AG09319 (cell line): ENCODE results near the gene PDZK1IP1.
A peak's percentile ranks its signal among the peaks of the same experiment; 100 is the strongest.
"Not testable (repeated sequence)": the region's sequence is repeated elsewhere in the genome, so short reads cannot be mapped to it uniquely, and the experiment has no call there.

Source experiments
- DNase-seq: peaks from one replicate; pipeline ENCODE4 v3.0.0-alpha.2; 2010; ENCODE audit warnings: low read depth; ENCODE audit errors: extremely low read depth
- TF ChIP-seq, protein P1 (sequence below): IDR thresholded peaks from 2 replicates; pipeline ENCODE4 v1.5.1; 2011; ENCODE audit warnings: low read depth, mild to moderate bottlenecking, inconsistent platforms, low read length, moderate library complexity

Gene PDZK1IP1

DNA sequence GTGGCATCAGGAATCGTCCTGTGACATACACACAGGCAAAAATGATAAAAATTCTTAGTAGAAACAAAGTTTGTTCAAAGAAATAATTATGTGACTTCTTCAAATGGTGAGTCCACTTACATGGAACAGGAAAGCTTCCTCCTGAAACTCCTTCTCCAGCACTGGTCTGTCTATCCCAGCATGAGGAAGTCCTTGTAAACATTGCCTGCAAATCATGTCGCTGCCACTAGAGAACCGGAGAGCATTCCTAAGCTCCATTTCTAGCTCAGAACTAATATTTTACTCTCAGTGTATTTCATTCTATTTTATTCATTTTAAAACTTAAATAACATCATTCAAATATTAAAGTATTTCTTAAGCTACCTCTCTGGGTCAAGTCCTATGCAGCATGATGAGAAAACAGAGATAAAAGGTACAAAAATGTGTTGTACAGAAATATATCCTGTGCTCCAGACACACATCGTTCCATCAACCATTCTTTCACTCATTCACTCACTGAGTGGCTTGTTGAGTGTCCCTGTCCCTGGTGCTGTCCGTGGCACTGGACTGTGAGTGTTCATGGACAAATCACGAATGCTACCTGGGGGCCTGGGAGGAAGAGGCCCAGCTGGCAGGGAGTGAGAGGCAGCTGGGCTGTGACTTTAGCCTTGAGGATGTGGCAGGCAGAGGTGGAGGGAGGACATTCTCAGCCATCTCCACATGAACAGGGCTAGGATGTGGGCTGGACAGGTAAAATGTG lies 42.6 kb downstream of the PDZK1IP1 start:
- TF ChIP-seq, protein P1, sequence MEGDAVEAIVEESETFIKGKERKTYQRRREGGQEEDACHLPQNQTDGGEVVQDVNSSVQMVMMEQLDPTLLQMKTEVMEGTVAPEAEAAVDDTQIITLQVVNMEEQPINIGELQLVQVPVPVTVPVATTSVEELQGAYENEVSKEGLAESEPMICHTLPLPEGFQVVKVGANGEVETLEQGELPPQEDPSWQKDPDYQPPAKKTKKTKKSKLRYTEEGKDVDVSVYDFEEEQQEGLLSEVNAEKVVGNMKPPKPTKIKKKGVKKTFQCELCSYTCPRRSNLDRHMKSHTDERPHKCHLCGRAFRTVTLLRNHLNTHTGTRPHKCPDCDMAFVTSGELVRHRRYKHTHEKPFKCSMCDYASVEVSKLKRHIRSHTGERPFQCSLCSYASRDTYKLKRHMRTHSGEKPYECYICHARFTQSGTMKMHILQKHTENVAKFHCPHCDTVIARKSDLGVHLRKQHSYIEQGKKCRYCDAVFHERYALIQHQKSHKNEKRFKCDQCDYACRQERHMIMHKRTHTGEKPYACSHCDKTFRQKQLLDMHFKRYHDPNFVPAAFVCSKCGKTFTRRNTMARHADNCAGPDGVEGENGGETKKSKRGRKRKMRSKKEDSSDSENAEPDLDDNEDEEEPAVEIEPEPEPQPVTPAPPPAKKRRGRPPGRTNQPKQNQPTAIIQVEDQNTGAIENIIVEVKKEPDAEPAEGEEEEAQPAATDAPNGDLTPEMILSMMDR, result no peak
- no peak for DNase-seq

DNA sequence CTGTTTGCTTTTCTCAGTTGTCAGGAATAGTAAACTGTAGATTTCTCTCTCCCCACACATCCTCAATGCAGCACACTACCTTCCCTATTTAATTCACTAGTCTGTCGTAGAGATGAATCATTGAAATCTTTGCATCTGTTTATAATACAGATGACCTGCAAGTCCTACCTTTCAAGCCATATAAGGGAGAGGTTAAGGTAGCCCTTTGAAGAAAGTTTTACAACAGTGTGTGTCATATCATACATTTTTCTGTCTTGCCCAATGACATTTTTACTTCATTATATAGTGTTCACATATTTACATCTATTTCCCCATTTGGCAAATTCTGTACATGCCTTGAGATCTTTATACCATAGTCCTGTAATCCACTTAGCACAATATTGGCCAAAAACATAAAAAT lies 43.3 kb downstream of the PDZK1IP1 start:
- not testable (repeated sequence) for DNase-seq

DNA sequence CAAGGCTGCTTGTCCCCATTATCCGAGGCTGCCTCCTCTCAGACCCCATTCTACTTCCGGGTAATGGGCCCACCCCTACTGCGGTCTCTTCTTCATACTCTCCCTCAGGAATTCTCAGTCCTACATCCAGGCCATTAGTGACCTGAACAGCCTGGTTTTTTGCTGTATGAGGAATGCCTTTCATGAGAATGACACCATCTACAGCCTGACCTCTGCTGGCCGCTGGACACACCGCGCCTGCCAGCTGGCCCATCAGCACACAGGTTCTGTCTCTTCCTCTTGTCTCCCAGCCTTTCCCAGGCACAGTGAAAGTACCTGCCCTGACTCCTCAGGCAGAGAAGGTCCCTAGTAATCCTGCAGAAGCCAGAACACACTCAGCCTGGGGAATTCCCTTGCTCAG lies 46.2 kb downstream of the PDZK1IP1 start:
- DNase-seq, result not testable (repeated sequence)
- TF ChIP-seq, protein P1, result peak; percentile 15; the same call in 1 of the 2 replicates

DNA sequence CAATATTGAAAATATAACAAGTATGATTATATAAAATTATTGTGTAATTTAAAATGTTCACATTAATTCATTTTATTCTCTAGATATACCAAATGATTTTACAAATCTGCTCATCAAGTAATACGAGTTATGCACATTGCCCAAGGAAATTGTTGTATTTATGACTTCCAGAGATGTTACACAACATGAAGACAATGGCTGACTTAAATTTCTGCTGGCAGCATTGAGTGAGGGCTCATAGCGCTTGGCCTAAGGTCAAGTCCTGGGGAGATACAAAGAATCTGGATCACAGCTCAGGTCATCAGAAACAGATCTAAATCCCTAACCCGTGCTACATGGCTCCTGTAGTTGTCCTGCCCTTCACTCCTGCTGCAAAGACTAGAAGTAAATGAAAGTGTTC lies 49.5 kb downstream of the PDZK1IP1 start:
- not testable (repeated sequence) for DNase-seq

DNA sequence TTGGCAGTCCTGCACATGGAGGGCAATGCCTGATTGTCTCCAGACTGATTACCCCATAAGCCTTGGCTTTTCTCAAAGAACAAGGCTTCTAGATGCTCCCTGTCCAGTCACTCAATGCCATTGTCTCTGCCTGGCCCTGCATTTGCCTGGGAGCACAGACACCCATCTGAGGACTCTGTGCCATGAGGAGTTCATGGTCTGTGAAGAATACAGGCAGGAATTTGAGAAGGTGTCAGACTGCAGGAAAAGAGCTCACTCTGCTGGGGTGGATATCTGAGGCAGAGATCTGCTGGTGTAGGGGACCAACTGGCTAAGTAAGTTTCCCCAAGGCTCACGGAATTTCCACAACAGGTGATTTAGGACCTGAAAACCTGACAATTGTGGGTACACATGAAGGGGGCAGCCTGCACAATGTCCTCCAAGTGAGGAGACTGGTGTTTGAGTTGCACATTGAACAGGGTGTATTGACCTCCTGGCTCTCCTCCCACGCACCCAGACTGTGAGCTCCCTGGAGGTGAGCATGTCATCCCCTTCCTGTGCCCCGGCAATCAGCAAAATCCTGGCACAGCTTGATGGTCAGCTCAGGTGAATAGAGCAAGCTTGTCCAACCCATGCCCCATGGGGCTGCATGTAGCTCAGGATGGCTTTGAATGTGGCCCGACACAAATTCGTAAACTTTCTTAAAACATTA lies 51.8 kb downstream of the PDZK1IP1 start:
- no peak for DNase-seq
- TF ChIP-seq, protein P1, result no peak

DNA sequence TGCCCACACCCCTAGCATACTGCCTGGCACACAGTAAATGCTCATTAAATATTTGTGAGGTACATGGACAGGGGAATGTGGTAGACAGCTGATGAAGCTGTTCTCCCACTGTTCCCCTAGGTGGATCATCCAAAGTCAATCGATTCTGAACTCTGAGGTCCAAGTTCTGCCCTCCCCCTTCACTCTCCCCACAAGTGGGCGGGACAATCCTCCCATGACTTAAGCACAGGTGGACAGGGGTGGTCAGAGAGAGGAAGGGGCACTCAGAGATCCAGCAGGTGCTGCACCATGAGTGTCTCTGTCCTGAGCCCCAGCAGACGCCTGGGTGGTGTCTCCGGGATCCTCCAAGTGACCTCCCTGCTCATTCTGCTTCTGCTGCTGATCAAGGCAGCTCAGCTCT lies 52.6 kb downstream of the PDZK1IP1 start, which contains the start of gene CYP4A22:
TSS of gene CYP4A22 (plus strand) at position 244 of the 400 bp plus-strand sequence. CDS start at position 289, 45 bp downstream.
- TF ChIP-seq, protein P1, result no peak
- DNase-seq, result no peak
